ENCODE results near the gene CARD16. TPM values are rescaled to one million over a fixed set of nuclear protein-coding genes. Genes with fewer than 3 reads are reported as not detected.

The CARD16 gene
- total RNA-seq, 1 experiment from 2014 or later: not detected

GRCh38 chr11:105033343-105033742 lies 11.8 kb downstream of the CARD16 start:
- Mint-ChIP-seq H3K27me3 (ENCODE audit: low read depth) (no peaks in the 10 kb centered on the region), H3K9me3 (peaks cover 22% of the 10 kb centered on the region), H3K36me3 (0 out of 2 replicates have a peak, but pooled peaks cover 5% of the 10 kb centered on the region), H3K4me1 (peaks cover 6% of the 10 kb centered on the region), H3K4me3 (no peak overlapping the region), H3K27ac (no peak overlapping the region)
- TF ChIP-seq MYBL2 (CRISPR knock-in tag; IDR thresholded peaks at IDR 0.05): no peak
- TF ChIP-seq ZSCAN18 (CRISPR knock-in tag; IDR thresholded peaks at IDR 0.05): no peak
- TF ChIP-seq, protein P1, sequence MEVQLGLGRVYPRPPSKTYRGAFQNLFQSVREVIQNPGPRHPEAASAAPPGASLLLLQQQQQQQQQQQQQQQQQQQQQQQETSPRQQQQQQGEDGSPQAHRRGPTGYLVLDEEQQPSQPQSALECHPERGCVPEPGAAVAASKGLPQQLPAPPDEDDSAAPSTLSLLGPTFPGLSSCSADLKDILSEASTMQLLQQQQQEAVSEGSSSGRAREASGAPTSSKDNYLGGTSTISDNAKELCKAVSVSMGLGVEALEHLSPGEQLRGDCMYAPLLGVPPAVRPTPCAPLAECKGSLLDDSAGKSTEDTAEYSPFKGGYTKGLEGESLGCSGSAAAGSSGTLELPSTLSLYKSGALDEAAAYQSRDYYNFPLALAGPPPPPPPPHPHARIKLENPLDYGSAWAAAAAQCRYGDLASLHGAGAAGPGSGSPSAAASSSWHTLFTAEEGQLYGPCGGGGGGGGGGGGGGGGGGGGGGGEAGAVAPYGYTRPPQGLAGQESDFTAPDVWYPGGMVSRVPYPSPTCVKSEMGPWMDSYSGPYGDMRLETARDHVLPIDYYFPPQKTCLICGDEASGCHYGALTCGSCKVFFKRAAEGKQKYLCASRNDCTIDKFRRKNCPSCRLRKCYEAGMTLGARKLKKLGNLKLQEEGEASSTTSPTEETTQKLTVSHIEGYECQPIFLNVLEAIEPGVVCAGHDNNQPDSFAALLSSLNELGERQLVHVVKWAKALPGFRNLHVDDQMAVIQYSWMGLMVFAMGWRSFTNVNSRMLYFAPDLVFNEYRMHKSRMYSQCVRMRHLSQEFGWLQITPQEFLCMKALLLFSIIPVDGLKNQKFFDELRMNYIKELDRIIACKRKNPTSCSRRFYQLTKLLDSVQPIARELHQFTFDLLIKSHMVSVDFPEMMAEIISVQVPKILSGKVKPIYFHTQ (CRISPR knock-in tag; IDR thresholded peaks at IDR 0.05): no peak
- TF ChIP-seq CREM (CRISPR knock-in tag; IDR thresholded peaks at IDR 0.05): no peak
- TF ChIP-seq NFYB (CRISPR knock-in tag; conservative IDR thresholded peaks at IDR 0.05; ENCODE audit: low read depth): no peak
- TF ChIP-seq ESRRA (CRISPR knock-in tag; IDR thresholded peaks at IDR 0.05; ENCODE audit: borderline replicate concordance): no peak
- TF ChIP-seq, protein P2, sequence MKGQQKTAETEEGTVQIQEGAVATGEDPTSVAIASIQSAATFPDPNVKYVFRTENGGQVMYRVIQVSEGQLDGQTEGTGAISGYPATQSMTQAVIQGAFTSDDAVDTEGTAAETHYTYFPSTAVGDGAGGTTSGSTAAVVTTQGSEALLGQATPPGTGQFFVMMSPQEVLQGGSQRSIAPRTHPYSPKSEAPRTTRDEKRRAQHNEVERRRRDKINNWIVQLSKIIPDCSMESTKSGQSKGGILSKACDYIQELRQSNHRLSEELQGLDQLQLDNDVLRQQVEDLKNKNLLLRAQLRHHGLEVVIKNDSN (CRISPR knock-in tag; IDR thresholded peaks at IDR 0.05): no peak
- no peak for TF ChIP-seq ZNF396 (CRISPR knock-in tag; IDR thresholded peaks at IDR 0.05; ENCODE audit: borderline replicate concordance)
- ChIA-PET POLR2A (no interaction called here), CTCF (no interaction called here)
- no peak for ATAC-seq
- no peak for DNase-seq (ENCODE audit: low spot score)

GRCh38 chr11:105032495-105032894 lies 12.6 kb downstream of the CARD16 start:
- DNase-seq (ENCODE audit: low spot score) (no peak), ATAC-seq (no peak)
- CTCF ChIA-PET: no interaction called here
- Mint-ChIP-seq H3K4me1 (peaks cover 6% of the 10 kb centered on the region), H3K27ac (no peak overlapping the region), H3K27me3 (ENCODE audit: low read depth) (no peaks in the 10 kb centered on the region), H3K9me3 (peaks cover 13% of the 10 kb centered on the region), H3K36me3 (0 out of 2 replicates have a peak, but pooled peaks cover 5% of the 10 kb centered on the region), H3K4me3 (no peak overlapping the region)
- POLR2A ChIA-PET: no interaction called here
- TF ChIP-seq ARID4B (CRISPR knock-in tag; IDR thresholded peaks at IDR 0.05; ENCODE audit: borderline replicate concordance) (no peak), SOX15 (CRISPR knock-in tag; IDR thresholded peaks at IDR 0.05) (no peak), ATF6 (CRISPR knock-in tag; IDR thresholded peaks at IDR 0.05) (no peak), ZNF317 (CRISPR knock-in tag; IDR thresholded peaks at IDR 0.05; ENCODE audit: borderline replicate concordance, low read depth) (no peak), ZNF281 (CRISPR knock-in tag; IDR thresholded peaks at IDR 0.05) (no peak), ZNF232 (CRISPR knock-in tag; IDR thresholded peaks at IDR 0.05) (no peak), MYBL2 (CRISPR knock-in tag; IDR thresholded peaks at IDR 0.05) (no peak), FOXJ3 (CRISPR knock-in tag; IDR thresholded peaks at IDR 0.05; ENCODE audit: borderline replicate concordance) (no peak), SMAD4 (CRISPR knock-in tag; IDR thresholded peaks at IDR 0.05) (no peak), PRRX2 (CRISPR knock-in tag; IDR thresholded peaks at IDR 0.05) (no peak), NR2C2 (CRISPR knock-in tag; IDR thresholded peaks at IDR 0.05) (no peak)
- TF ChIP-seq, protein P1 (CRISPR knock-in tag; IDR thresholded peaks at IDR 0.05): no peak
